ENCODE data around the gene NPAS3.

- TF ChIP-seq ZFP37 (tag by site-specific recombination; IDR thresholded peaks at IDR 0.05) = no peak
- TF ChIP-seq ZNF768 (tag by site-specific recombination; IDR thresholded peaks at IDR 0.05) = no peak
- no peak for TF ChIP-seq ZNF639 (tag by site-specific recombination; IDR thresholded peaks at IDR 0.05)
- TF ChIP-seq ZNF580 (tag by site-specific recombination; IDR thresholded peaks at IDR 0.05) = no peak
- TF ChIP-seq ZNF146 (tag by site-specific recombination; IDR thresholded peaks at IDR 0.05) = no peak
- TF ChIP-seq ZNF10 (tag by site-specific recombination; IDR thresholded peaks at IDR 0.05) = no peak
- no peak for TF ChIP-seq CTCF (tag by site-specific recombination; IDR thresholded peaks at IDR 0.05)
- TF ChIP-seq ZBTB44 (tag by site-specific recombination; IDR thresholded peaks at IDR 0.05) = no peak
- TF ChIP-seq ZNF561 (tag by site-specific recombination; IDR thresholded peaks at IDR 0.05; ENCODE audit: borderline replicate concordance) = no peak
- no peak for TF ChIP-seq ZBTB1 (tag by site-specific recombination; IDR thresholded peaks at IDR 0.05)
- no peak for TF ChIP-seq ZNF510 (tag by site-specific recombination; IDR thresholded peaks at IDR 0.05; ENCODE audit: insufficient replicate concordance)
- TF ChIP-seq ZNF707 (tag by site-specific recombination; IDR thresholded peaks at IDR 0.05) = no peak
- TF ChIP-seq KLF16 (tag by site-specific recombination; IDR thresholded peaks at IDR 0.05) = no peak
- TF ChIP-seq ZNF214 (tag by site-specific recombination; IDR thresholded peaks at IDR 0.05; ENCODE audit: borderline replicate concordance) = no peak
These were observed 798.3 kb downstream of the NPAS3 start for GRCh38 chr14:33736979-33737378.
